ENCODE measurements around the gene RNU2-63P. TPM values are rescaled to one million over a fixed set of nuclear protein-coding genes. Genes with fewer than 3 reads are reported as not detected.

Gene RNU2-63P
- total and polyA plus RNA-seq, 2 donors = 91.1 TPM; not detected in 1

DNA sequence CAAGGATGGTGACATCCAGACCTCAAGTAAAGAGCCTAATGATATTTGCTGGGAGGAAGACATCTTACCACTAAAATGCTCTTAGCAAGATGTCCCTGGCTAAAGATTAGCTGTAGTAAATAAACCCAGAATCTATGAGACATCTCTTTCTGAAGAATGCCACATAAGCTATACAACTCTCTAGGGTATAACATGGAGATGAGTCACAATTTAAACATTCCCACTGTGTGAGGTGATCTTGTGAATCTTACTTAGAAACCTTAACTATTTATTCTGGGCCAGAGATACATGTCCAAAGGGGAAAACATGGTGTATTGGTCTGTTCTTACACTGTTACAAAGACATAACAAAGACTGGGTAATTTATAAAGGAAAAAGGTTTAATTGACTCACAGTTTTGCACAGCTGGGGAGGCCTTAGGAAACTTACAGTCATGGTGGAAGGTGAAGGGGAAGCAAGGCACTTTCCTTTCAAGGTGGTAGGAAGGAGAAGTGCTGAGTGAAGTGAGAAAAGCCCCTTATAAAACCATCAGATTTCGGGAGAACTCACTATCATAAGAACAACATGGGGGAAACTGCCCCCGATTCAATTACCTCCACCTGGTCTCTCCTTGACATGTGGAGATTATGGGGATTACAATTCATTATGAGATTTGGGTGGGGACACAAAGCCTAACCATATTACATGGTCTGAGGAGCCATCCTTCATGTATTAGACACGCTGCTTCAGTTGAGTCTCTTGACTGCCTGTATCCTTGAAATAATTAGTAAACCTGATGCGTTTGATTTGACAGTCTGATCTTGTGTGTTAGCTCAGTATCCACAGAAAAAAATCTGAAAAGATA is 22.1 kb upstream of the RNU2-63P start:
- WGBS = 98% methylated on average over 4 of the region's 4 CpGs
- no peak overlapping the region for H3K4me3 ChIP-seq (ENCODE audit: low read length in 2 of 2)
- no peak for DNase-seq (ENCODE audit: low read depth in 6 of 9, low spot score in 9 of 9)
- H3K4me1 ChIP-seq (ENCODE audit: control insufficient read depth in 2 of 2, insufficient read depth in 2 of 2, low read length in 2 of 2) = no peaks in the 10 kb centered on the region
- peaks cover 0 to 11% of the 10 kb centered on the region in 2 donors for H3K36me3 ChIP-seq (ENCODE audit: control insufficient read depth in 2 of 2, insufficient read depth in 2 of 2, low read length in 1 of 2)
- no peaks in the 10 kb centered on the region for H3K27me3 ChIP-seq (ENCODE audit: control insufficient read depth in 2 of 2, insufficient read depth in 1 of 2, low read length in 1 of 2)
- H3K9me3 ChIP-seq (ENCODE audit: control insufficient read depth in 2 of 2, insufficient read depth in 1 of 2, low read length in 1 of 2) = no peaks in the 10 kb centered on the region
- H3K27ac ChIP-seq (ENCODE audit: low read depth in 1 of 2, low read length in 1 of 2) = no peak overlapping the region

DNA sequence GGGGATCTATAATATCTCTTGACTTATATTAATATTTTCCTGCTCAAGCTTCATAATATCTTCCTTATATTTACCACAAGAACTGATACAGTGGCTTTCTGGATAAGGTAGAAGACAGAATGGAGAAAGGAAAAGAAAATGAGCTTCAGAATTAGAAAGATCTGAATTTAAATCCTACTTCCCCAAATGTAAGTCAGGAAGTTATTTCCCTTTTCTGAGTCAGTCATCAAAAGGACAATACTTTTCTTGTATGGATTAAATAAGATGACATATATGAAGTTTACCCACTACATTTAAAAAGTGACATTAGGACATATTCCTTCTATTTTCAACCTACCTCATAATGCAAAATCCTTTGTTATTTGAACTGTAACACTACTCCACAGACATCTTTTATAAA is 20.3 kb upstream of the RNU2-63P start:
- Histone ChIP-seq H3K36me3 (ENCODE audit: control insufficient read depth in 2 of 2, insufficient read depth in 2 of 2, low read length in 1 of 2) (peaks cover 3 to 11% of the 10 kb centered on the region in 2 donors), H3K9me3 (ENCODE audit: control insufficient read depth in 2 of 2, insufficient read depth in 1 of 2, low read length in 1 of 2) (no peaks in the 10 kb centered on the region), H3K27ac (ENCODE audit: low read depth in 1 of 2, low read length in 1 of 2) (no peak overlapping the region), H3K4me3 (ENCODE audit: low read length in 2 of 2) (no peak overlapping the region), H3K4me1 (ENCODE audit: control insufficient read depth in 2 of 2, insufficient read depth in 2 of 2, low read length in 2 of 2) (no peaks in the 10 kb centered on the region), H3K27me3 (ENCODE audit: control insufficient read depth in 2 of 2, insufficient read depth in 1 of 2, low read length in 1 of 2) (no peaks in the 10 kb centered on the region)
- no peak for DNase-seq (ENCODE audit: low read depth in 6 of 9, low spot score in 9 of 9)

DNA sequence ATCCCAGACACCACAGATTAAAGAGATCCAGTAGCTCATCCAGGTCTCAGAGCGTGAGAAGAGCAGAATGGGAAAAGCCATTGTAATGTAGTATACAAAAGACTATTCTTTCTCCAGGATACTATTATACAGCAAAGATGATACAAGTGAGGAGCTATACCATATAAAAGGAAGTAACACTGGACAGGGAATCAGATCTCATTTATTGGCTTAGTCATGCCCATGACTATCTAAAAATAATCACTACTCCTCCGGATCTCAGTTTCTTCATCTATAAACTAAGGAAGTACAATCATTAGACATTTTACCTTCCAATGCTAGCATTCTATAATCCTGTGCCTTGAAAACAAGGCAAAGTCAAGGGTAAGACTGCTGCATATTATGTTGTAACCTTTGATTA is 19.8 kb upstream of the RNU2-63P start:
- Histone ChIP-seq H3K27ac (ENCODE audit: low read depth in 1 of 2, low read length in 1 of 2) (no peak overlapping the region), H3K4me3 (ENCODE audit: low read length in 2 of 2) (no peak overlapping the region), H3K4me1 (ENCODE audit: control insufficient read depth in 2 of 2, insufficient read depth in 2 of 2, low read length in 2 of 2) (no peaks in the 10 kb centered on the region), H3K9me3 (ENCODE audit: control insufficient read depth in 2 of 2, insufficient read depth in 1 of 2, low read length in 1 of 2) (no peaks in the 10 kb centered on the region), H3K27me3 (ENCODE audit: control insufficient read depth in 2 of 2, insufficient read depth in 1 of 2, low read length in 1 of 2) (no peaks in the 10 kb centered on the region), H3K36me3 (ENCODE audit: control insufficient read depth in 2 of 2, insufficient read depth in 2 of 2, low read length in 1 of 2) (peaks cover 3 to 11% of the 10 kb centered on the region in 2 donors)
- WGBS = 97% methylated on average over 2 of the region's 2 CpGs
- no peak for DNase-seq (ENCODE audit: low read depth in 6 of 9, low spot score in 9 of 9)

DNA sequence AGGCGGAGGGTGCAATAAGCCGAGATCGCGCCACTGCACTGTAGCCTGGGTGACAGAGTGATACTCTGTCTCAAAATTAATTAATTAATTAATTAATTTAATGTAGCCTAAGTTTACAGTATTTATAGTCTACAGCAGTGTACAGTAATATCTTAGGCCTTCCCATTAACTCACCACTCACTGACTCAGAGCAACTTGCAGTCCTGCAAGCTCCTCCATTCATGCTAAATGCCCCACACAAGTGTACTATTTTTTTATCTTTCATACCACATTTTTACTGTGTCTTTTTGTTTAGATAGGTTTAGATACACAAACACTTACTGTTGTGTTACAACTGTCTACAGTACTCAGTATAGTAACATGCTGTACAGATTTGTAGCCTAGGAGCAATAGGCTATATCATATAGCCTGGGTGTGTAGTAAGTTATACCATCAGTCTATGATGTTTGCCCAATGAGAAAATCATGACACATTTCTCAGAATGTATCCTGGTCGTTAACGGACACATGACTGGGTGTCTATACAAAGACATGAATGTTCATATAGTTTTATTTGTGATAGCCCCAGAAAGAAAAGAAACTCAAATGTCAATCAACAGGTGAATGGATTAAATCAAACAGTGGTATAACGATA is 15.8 kb upstream of the RNU2-63P start:
- H3K27me3 ChIP-seq (ENCODE audit: control insufficient read depth in 2 of 2, insufficient read depth in 1 of 2, low read length in 1 of 2) = no peaks in the 10 kb centered on the region
- peaks cover 8 to 24% of the 10 kb centered on the region in 2 donors for H3K36me3 ChIP-seq (ENCODE audit: control insufficient read depth in 2 of 2, insufficient read depth in 2 of 2, low read length in 1 of 2)
- no peak for DNase-seq (ENCODE audit: low read depth in 6 of 9, low spot score in 9 of 9)
- no peak overlapping the region for H3K4me3 ChIP-seq (ENCODE audit: low read length in 2 of 2)
- H3K9me3 ChIP-seq (ENCODE audit: control insufficient read depth in 2 of 2, insufficient read depth in 1 of 2, low read length in 1 of 2) = no peaks in the 10 kb centered on the region
- H3K27ac ChIP-seq (ENCODE audit: low read depth in 1 of 2, low read length in 1 of 2) = no peak overlapping the region
- no peaks in the 10 kb centered on the region for H3K4me1 ChIP-seq (ENCODE audit: control insufficient read depth in 2 of 2, insufficient read depth in 2 of 2, low read length in 2 of 2)
- WGBS = 99% methylated on average over 7 of the region's 7 CpGs

DNA sequence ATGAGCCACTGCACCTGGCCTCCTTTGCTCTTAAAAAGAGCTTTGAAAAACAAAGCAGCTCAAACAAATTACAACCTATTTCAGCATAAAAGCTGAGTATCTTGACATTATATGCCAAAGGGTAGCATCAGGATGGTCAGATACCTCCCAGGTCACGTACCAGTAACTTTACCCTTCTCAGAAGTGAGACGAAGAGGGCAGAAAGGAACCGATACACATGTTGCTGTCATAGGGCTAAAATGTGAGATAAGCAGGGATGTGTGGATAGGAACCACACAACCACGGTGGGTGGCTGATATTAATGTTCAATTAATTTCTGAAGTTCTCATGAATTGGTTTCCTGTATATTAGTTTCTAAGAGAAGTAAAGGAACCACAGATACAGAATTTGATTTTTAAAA is 12.6 kb upstream of the RNU2-63P start:
- 97% methylated on average over 4 of the region's 4 CpGs for WGBS
- H3K27ac ChIP-seq (ENCODE audit: low read depth in 1 of 2, low read length in 1 of 2) = no peak overlapping the region
- H3K9me3 ChIP-seq (ENCODE audit: control insufficient read depth in 2 of 2, insufficient read depth in 1 of 2, low read length in 1 of 2) = no peaks in the 10 kb centered on the region
- no peak overlapping the region for H3K4me3 ChIP-seq (ENCODE audit: low read length in 2 of 2)
- no peaks in the 10 kb centered on the region for H3K27me3 ChIP-seq (ENCODE audit: control insufficient read depth in 2 of 2, insufficient read depth in 1 of 2, low read length in 1 of 2)
- H3K4me1 ChIP-seq (ENCODE audit: control insufficient read depth in 2 of 2, insufficient read depth in 2 of 2, low read length in 2 of 2) = no peaks in the 10 kb centered on the region
- peaks cover 8 to 21% of the 10 kb centered on the region in 2 donors for H3K36me3 ChIP-seq (ENCODE audit: control insufficient read depth in 2 of 2, insufficient read depth in 2 of 2, low read length in 1 of 2)
- no peak for DNase-seq (ENCODE audit: low read depth in 6 of 9, low spot score in 9 of 9)

DNA sequence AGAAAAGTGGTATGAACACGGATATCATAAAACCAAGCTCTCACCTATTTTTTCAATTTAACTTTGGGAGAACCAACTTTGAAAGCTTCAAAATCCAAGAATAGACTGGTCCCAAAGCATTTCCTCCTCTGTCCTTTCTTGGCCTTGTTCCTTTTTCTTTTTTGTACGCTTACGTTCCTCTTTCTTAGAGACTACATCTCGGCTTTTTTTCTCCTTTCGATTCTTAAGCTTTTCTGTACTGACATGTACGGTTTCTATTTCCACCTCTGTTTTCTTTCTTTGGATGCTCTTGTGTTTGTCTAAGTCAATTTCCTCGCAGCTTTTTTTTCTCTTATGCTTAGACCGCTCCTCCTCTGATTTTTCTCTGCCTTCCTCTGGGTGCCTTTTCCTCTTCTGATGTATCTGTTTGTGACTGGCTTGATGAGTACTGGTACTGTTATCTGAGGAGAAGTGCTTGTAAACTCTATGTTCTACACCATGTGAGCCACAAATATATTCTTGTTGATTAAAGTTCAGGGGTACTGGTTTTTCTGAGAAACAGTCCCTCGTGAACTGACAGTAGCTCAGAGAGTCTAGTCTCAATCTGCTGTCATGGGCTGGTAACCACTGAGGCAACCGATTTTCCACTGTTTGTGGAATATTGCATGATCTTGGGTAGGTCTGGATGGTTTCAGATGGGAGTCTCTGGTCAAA is 11.5 kb upstream of the RNU2-63P start:
- H3K36me3 ChIP-seq (ENCODE audit: control insufficient read depth in 2 of 2, insufficient read depth in 2 of 2, low read length in 1 of 2) = peaks cover 8 to 16% of the 10 kb centered on the region in 2 donors
- peak in 1 of 9 donors; percentile 13 for DNase-seq (ENCODE audit: low read depth in 6 of 9, low spot score in 9 of 9)

DNA sequence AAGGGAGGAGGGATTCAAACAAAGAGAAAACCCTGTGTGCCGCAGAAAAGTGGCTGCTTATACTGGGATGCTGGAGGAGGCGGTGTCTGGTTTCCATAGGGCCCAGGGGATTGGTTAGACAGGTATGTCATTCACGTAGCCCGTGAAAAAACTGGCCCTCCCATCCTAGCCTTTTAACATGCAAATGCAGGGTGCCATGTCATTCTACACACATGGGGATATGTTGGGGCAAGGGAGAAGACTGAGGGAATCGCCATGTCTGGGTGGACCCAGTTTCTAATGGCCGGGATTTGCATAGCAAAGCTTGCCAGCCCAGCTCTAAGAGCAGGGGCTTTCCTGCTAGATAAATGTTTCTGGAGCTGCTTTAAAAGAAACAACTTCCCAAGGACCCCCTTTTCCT is 8.2 kb upstream of the RNU2-63P start:
- WGBS = 96% methylated on average over 6 of the region's 6 CpGs
- no peak for DNase-seq (ENCODE audit: low read depth in 6 of 9, low spot score in 9 of 9)

More for the DNA sequence above, 11.5 kb upstream of the RNU2-63P start:
- Histone ChIP-seq H3K9me3 (ENCODE audit: control insufficient read depth in 2 of 2, insufficient read depth in 1 of 2, low read length in 1 of 2) (no peaks in the 10 kb centered on the region), H3K4me3 (ENCODE audit: low read length in 2 of 2) (no peak overlapping the region), H3K4me1 (ENCODE audit: control insufficient read depth in 2 of 2, insufficient read depth in 2 of 2, low read length in 2 of 2) (no peaks in the 10 kb centered on the region), H3K27ac (ENCODE audit: low read depth in 1 of 2, low read length in 1 of 2) (no peak overlapping the region), H3K27me3 (ENCODE audit: control insufficient read depth in 2 of 2, insufficient read depth in 1 of 2, low read length in 1 of 2) (no peaks in the 10 kb centered on the region)
- 56% methylated on average over 10 of the region's 10 CpGs for WGBS

DNA sequence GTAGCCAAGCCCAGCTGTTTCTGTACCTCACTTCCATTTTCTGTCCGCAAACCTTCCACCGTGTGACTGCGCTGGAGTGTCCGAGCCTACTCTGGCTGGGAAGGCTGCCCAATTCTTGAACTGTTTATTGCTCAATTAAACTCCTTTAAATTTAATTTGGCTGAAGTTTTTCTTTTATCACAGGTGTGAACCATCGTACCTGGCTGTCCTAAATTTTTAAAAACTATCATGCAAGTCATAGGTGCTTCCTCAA is 6.2 kb upstream of the RNU2-63P start:
- no peak overlapping the region for H3K4me3 ChIP-seq (ENCODE audit: low read length in 2 of 2)
- DNase-seq (ENCODE audit: low read depth in 6 of 9, low spot score in 9 of 9) = no peak
- no peaks in the 10 kb centered on the region for H3K27me3 ChIP-seq (ENCODE audit: control insufficient read depth in 2 of 2, insufficient read depth in 1 of 2, low read length in 1 of 2)
- H3K36me3 ChIP-seq (ENCODE audit: control insufficient read depth in 2 of 2, insufficient read depth in 2 of 2, low read length in 1 of 2) = peaks cover 0 to 4% of the 10 kb centered on the region in 2 donors
- H3K4me1 ChIP-seq (ENCODE audit: control insufficient read depth in 2 of 2, insufficient read depth in 2 of 2, low read length in 2 of 2) = no peaks in the 10 kb centered on the region
- 97% methylated on average over 5 of the region's 5 CpGs for WGBS
- H3K27ac ChIP-seq (ENCODE audit: low read depth in 1 of 2, low read length in 1 of 2) = no peak overlapping the region
- H3K9me3 ChIP-seq (ENCODE audit: control insufficient read depth in 2 of 2, insufficient read depth in 1 of 2, low read length in 1 of 2) = peaks cover 3 to 7% of the 10 kb centered on the region in 2 donors

More for the DNA sequence above, 8.2 kb upstream of the RNU2-63P start:
- no peaks in the 10 kb centered on the region for H3K4me1 ChIP-seq (ENCODE audit: control insufficient read depth in 2 of 2, insufficient read depth in 2 of 2, low read length in 2 of 2)
- H3K4me3 ChIP-seq (ENCODE audit: low read length in 2 of 2) = no peak overlapping the region
- H3K9me3 ChIP-seq (ENCODE audit: control insufficient read depth in 2 of 2, insufficient read depth in 1 of 2, low read length in 1 of 2) = no peaks in the 10 kb centered on the region
- H3K36me3 ChIP-seq (ENCODE audit: control insufficient read depth in 2 of 2, insufficient read depth in 2 of 2, low read length in 1 of 2) = peaks cover 5 to 7% of the 10 kb centered on the region in 2 donors
- H3K27ac ChIP-seq (ENCODE audit: low read depth in 1 of 2, low read length in 1 of 2) = no peak overlapping the region
- no peaks in the 10 kb centered on the region for H3K27me3 ChIP-seq (ENCODE audit: control insufficient read depth in 2 of 2, insufficient read depth in 1 of 2, low read length in 1 of 2)

DNA sequence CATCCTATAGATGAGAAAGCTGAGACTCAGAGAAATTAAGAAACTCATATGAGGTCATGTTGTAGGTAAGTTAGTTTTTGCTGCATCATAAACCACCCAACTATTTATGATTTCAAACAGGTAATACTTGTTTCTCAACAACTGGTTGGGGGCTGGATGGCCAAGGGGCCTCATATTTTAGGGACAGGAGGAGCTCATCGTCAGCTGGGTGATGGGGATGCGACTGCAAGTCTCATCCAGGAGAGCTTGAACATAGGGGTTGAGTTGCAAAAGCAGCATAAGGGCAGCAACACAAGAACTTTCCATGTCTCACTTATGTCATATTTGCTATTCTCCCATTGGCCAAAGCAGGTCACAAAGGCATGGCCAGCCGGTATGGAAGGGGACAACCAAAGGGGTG is 3.6 kb upstream of the RNU2-63P start:
- Histone ChIP-seq H3K27ac (ENCODE audit: low read depth in 1 of 2, low read length in 1 of 2) (no peak overlapping the region), H3K27me3 (ENCODE audit: control insufficient read depth in 2 of 2, insufficient read depth in 1 of 2, low read length in 1 of 2) (peaks cover 0 to 7% of the 10 kb centered on the region in 2 donors), H3K4me1 (ENCODE audit: control insufficient read depth in 2 of 2, insufficient read depth in 2 of 2, low read length in 2 of 2) (peaks cover 0 to 11% of the 10 kb centered on the region in 2 donors), H3K9me3 (ENCODE audit: control insufficient read depth in 2 of 2, insufficient read depth in 1 of 2, low read length in 1 of 2) (peaks cover 3 to 7% of the 10 kb centered on the region in 2 donors), H3K4me3 (ENCODE audit: low read length in 2 of 2) (no peak overlapping the region), H3K36me3 (ENCODE audit: control insufficient read depth in 2 of 2, insufficient read depth in 2 of 2, low read length in 1 of 2) (no peaks in the 10 kb centered on the region)
- WGBS = 91% methylated on average over 3 of the region's 3 CpGs
- DNase-seq (ENCODE audit: low read depth in 6 of 9, low spot score in 9 of 9) = no peak
